DMS53 treated with DMSO at 0.1 percent for 48 hours (cell line): ENCODE data around the gene CDH23.
A peak's percentile ranks its signal among the peaks of the same experiment; 100 is the strongest.

Experiments
- DNase-seq: peaks from one replicate; lab custom pipeline; 2025; ENCODE audit not compliant: unreplicated experiment; lab: John Stamatoyannopoulos, UW

Gene CDH23

DNA sequence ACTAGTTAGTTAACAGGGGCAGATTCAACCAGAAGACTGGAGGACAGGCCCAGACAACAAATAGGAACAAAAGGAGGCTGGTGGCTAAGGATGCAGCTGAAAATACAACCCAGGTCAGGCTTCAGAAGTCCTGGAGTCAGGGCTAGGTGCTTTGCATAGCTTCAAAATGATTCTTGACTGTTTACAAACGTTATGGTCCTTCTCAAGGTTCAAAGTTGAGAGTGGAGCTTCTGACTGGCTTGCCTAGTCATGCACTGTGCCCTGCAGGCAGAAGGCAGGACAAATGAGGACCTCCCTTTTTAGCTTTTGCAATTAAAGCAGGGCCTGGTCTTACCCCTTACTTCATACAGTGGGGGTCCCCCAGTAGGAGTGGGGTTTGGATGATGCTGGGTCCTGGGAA, 4.4 kb upstream of the CDH23 start:
- no peak for DNase-seq

DNA sequence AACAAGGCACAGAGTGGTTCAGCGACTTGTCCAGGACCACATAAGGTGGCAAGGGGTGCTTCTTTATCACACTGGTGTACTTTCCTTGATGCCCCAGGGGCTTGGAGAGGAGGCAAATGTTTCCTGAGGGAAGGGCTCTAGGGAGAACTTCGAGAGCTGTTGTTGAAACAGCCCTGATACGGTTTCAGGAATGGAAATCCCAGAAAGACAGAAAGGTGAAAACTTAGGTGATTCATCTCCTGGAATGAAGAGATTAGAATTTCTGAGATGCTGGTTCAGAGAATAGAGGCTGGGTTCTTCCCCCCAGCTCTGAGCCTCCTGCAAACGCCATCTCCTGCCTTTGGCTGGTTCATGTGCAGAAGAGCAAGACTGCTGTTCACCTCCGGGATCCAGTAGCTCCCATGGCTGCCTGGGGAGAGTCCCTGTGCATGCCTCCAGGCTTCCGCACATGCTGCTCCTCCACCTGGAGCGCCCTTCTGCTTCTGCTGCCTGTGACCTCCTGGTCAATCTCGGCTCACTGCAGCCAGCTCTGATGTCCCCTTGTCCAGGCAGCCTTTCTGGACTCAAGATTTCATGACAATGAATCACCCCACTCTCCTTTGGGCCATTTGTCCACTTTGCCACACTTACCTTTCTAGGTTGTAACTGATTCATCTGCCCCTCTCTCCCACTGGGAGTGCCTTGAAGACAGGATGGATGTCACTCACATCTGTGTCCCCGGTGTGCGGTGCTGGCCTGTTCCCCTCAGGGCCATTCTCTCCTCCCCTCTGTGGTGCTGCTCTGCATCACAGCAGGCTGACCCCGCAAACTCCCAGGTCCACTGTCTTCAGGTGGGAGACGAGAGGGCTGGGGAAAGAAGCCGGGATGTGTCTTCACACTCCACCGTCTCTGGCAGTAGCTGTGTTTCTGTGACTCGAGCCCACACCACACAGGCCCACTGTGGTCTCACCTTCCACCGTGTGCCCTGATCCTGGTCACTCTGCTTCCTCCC, 3.6 kb upstream of the CDH23 start:
- no peak for DNase-seq

DNA sequence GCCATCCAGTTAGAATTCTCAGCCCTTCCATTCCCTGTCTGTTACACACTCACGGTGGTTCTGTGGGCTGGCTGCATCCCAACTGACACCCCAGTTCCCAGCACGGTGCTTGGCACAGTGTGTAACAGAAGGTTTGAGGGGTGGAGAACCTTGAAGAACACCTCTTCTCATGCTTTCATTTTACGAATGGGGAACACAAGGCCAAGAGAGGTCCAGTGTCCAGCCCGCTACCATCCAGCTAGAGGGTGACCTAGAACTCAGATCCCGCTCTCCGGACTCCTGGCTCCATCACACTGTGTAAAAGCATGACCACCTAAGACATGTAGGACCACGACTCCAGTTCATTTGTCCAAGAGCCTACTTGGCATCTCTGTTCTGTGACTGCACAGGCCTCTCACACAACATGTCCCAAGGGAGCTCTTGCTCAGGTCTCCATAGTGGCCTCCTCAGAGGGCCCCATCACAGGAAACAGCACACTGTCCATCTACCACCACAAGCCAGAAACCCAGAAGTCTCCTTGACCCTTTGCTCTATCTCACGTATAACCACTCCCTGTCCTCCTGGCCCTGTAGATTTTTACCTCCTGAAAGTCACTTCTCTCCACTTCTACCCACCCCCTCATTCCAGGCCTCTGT, 2.8 kb upstream of the CDH23 start:
- no peak for DNase-seq

DNA sequence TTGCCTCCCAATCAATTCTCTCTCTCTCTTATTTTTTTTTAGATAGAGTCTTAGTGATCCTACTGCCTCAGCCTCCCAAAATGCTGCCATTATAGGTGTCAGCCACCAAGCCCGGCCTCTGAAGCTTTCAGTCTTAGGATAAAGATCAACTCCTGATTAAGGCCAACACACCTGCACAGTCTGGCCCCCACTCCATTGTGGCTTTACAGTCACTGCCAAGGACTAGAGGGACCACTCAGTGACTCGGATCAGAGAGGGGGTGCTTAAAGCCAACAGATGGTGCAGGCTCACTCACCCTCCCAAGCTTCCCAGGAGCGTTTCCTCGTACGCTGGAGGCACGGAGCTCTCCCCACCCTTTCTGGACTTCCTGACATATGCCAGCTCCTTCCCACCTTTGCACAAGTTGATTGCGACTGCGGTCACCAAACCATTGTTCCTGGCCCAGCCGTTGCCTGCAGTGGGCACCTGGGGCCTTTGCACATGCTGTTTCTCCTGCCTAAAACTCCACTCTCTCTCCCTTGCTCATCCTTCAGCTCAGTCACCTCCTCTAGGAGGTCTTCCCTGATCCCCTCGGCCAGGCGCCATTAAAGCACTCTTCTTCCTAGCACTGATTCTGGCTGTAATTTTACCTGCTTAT, 1.7 kb upstream of the CDH23 start:
- DNase-seq, result no peak

DNA sequence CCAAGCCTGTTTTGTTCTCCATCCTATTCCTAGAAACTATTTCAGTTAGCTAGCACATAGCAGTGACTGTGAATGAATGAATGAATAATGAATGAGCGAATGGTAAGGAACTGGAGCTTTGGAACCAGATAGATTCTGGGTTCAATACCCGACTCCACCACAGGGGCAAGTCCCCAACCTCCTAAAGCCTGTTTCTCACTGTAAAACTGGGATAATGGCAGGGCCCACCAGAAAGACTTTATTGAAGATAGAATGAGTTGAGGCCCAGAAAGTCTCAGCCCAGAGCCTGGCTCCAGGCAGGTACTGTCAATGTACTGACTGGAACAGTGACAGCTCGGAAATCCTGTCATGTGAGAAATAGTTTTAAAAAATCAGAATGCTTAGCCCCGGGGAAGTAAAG, 1.1 kb upstream of the CDH23 start:
- DNase-seq, result no peak

DNA sequence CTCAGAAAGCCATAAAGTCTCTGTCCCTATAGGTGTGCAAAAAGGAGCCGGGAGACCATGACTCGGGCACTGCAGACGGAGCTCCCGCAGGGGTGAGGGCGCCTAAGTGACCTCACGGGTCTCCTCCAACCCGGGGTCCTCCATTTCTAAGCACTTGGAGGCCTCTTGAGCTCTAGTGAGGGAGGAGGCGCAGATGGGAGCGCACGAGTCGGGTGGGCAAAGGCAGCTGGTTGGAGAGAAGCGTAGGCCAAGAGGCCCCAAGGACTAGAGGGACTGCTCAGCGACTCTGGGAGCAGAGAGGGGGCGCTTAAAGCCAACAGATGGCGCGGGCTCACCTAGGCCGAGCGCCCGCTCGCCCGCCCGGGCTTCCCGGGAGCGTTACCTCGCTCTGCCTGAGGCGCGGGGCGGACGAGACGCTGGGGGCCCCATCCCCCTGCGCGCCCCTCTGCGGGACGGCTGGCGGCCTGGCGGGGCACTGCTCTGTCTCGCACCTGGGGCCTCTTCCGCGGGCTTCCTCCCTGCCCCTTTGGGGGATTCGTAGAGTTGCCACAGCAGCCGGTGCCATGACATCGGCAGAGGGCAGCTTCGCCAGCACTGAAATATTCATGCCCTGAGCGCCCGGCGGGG, 523 bp upstream of the CDH23 start:
- DNase-seq, result peak; percentile 35

DNA sequence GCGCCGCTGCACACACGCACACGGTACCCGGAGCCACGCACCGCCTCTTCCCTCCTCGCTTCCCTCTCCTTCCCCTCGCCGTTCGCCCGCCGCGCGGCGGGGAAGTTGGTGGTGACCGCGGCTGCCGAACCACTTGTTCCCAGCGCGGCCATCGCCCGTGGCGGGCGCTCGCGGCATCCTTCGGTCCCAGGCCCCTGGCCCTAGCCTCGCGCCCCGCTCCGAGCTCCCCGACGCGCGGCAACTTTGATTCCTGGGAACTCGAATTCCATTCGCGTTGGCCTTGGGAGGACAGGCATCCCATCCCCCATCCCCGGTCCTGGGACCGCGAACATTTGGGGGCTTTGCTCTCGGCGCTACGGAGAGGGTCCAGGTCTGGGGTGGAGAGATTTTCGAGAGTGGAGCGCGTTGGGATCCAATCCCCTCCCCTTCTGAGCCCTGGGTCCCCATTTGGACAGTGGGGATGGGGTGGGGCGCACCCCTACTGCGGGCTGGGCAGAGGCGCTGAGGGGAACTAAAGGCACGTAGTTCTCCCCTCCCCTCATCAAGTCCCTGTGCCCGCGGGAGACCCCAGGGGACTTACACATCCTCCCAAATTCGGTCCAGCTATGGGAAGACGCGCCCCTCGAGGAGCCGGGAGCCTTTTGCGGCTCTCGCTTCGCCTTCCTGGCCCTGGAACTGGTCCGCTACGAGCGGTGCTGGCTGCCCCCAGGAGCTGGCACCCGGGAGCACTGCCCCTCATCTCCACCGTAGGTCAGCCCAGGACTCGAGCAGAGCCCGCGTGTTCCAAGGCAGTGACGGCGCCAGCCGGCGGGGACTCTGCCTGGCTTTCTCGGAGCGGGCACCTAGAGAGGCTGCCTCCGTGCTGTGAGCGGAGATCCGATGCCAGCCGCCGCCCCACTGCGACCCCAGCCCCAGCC, 834 bp downstream of the CDH23 start:
- no peak for DNase-seq

DNA sequence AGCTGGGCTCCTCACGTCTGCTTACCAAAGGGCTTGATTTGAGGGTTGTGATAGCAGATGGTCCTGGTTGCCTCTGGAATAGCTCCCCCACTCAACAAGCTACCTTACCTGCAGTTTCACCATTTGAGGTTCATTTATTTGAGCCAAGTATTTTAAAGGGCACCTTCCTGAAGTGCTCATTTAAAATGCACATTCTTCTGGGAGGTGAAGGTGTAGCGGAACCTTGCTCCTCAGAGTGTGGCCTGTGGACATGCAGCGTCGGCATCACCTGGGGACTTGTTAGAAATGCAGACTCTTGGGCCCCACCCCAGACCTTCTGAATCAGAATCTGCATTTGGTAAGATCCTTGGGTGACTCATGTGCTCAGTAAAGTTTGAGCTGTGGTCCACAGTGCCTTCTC, 2.3 kb downstream of the CDH23 start:
- no peak for DNase-seq

DNA sequence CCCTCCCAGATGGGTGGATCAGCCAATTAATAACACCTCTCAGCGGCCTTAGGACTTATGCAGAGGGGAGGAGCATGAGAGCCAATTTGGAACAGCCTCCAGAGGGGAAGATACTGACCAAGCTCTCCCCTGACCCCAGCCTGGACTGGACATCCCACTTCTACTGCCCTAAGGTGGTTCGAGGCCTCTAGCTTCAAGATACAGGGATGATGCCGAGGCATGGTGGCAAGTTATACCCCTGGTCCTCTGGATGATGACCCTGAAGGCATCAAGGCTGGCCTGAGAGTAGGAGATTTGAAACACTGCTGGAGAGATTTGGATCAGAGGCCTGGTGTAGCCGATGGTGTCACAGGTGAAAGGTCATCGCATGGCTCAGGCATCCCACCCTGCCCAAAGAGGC, 3.2 kb downstream of the CDH23 start:
- DNase-seq, result no peak

DNA sequence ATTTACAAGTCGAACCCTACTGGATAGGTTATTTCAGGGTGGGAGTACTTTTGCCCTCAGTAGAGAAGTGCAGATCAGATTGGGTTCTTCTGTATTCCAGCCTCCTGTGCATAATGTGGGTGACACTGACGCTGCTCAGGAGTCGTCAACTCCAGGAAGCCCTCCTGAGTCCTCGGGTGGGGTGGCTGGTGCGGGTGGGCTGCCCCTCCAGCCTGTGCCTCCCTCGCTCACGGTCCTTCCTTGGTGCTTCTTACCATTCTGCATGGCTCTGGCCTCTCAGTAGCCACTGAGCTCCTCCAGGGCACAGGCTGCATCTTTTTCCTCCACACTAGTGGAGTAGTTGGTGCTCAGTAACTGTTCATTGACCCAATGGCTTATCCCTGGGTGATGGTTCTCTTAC, 4.3 kb downstream of the CDH23 start:
- no peak for DNase-seq

DNA sequence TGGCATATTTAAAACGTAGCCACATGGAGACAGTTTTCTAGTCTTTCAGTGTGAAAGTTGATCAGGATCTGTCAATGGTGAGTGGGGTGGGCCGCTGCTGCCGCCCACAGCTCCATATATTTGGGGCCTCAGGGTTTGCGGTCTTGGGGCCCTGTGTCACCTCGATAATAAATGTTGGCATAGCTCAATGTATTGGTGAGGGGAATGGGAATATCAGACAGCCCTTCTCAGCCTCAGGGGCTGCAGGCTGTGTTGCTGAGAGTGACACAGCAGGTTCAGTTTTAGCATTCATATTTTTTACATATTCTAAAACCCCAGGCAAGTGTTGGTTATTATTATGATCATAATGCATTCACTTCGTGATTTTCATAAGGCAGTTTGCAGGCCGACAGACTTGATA, 5.3 kb downstream of the CDH23 start:
- DNase-seq, result no peak

DNA sequence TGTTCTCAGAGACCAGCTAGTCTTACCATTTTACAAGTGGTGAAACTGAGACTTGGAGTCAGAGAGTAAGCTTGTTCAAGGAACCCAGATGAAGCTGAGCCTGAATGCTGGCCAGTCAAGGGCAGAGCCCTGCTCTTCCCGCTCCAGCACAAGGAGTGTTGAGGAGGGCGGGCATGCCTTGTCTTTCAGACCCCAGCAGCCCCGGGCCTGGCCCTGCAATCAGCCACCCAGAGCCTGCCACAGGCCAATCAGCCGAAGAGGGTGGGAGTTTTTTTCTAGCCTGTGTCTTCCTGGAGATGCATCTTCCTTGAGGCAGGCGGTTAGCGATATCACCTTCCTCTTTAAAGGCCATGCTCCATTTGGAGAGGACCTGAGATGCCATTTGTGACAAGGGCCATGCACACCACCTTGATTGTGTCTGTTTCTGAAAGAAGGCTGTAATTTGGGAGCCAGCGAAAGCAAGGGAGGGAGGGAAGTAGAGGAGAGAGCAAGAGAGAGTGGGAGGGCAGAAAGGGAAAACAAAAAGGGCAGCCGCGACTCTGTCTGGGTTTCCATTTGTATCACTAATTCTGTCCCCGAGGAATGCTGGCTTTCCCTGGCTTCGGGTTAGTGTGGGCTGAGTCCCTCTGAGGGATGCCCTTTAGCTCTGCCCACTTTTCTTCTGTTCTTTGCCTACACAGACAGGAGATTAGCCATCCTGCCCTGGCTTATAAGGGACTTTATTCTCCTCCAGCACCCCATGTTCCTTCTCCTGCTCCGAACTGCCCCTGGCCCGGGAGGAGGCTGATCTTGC, 8.0 kb downstream of the CDH23 start:
- DNase-seq, result no peak

DNA sequence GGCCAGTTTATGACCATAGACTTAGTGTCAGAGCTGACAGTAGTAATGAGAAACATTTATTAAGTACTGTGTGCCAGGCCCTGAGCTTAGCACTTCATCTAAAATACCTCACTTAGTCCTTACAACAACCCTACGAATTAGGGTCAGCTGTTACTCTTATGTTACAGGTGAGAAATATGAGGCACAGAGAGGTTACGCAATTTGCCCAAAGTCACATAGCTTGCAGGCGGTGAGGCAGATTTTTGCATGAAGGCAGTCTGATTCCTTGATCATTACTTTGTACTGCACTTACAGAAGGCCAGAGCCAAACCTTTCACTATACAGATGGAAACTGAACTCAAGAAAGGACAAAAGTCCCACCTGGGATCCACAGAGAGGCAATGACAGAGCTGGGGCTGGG, 10.2 kb downstream of the CDH23 start:
- DNase-seq, result no peak

DNA sequence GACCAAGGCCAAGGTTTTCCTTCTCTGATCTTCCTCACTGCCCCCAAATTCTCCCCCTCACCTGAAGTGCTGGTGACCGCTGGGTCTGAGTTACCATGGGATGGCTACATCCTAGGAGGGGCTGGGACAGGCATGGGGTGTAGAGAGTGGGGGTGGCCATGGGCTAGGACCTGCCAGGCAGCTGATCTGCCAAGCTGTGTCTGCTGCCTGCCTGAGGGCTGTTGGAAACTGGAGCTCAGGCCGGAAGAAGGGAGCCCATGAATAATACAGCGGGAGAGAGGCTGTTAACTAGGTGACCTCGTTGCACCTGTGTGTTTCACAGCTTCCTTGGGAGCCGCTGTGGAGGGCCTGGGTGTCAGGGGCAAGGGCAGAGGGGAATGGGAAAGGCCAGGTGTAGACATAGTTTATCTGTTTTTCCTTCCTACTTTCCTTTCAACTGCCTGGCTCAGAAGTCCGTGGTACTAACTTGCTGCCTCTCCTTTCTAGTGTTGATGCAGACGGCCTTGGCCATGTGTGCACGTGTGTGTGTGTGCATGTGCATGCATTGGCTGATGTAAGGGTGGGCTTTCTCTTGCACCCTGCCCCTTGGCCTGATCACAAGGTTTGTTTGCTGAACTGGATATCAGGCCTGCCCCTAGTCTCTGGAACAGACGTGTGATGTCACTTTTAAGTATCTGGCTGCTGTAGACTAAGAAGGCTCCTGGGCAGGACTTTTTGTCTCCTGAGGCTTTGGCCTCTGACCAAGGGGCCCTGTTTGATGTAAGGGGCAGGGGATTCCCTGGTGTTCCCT, 11.9 kb downstream of the CDH23 start:
- DNase-seq, result no peak

DNA sequence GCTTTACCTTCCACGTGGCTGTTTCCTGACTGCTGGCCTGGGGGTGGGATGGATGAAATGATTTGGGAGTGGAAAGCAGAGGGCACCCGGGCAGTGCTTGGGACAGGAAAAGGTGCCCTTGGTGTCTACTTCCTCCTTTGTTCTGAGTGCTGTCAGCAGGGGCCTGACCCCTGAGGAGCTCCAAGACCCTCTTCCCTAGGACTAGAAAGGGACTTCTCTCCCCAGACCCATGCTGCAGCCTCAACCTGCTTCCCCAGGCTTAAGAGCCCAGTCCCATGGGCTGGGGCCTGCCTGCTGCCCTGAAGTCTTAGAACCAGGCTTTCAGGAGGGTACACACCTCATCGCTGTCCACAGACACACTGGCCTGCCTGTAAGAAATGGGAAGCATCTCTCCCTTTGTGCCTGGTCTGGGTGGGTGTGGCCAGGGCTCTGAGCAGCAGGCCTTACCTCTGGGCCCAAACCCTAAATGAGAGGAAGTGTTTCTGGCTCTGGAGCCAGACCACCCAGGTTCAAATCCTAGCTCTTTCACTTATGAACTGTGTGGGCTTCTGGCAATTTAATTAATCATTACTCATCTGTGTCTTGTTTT, 12.9 kb downstream of the CDH23 start:
- DNase-seq, result no peak

DNA sequence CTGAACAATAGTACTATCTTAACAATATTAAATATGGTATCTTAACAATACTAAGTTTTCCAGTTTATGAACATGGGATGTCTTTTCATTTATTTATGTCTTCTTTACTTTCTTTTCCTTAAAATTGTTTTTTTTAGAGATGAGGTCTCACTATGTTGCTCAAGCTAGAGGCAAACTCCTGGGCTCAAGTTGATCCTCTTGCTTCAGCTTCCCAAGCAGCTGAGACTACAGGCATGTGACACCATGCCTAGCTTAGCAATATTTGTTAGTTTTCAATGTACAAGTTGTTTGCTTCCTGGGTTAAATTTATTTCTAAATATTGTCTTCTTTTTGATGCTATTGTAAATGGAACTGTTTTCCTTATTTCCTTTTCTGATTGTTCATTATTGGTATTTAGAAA, 16.9 kb downstream of the CDH23 start:
- no peak for DNase-seq

DNA sequence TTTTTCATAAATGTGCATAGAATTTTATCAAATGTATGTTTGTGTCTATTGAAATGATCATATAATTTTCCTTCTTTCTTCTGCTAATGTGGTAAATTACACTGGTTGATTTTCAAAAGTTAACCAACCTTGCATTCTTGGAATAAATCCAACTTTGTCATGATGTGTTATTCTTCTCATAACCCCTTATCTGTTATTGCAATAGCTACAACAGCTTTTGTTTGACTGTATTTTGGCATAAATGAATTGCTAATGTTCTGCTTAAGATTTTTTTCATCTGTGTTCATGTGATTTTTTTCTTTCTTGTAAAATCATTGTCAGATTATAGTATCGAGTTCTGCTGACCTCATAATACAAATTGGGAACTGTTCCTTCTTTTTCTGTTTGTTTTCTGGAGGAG, 17.6 kb downstream of the CDH23 start:
- no peak for DNase-seq

DNA sequence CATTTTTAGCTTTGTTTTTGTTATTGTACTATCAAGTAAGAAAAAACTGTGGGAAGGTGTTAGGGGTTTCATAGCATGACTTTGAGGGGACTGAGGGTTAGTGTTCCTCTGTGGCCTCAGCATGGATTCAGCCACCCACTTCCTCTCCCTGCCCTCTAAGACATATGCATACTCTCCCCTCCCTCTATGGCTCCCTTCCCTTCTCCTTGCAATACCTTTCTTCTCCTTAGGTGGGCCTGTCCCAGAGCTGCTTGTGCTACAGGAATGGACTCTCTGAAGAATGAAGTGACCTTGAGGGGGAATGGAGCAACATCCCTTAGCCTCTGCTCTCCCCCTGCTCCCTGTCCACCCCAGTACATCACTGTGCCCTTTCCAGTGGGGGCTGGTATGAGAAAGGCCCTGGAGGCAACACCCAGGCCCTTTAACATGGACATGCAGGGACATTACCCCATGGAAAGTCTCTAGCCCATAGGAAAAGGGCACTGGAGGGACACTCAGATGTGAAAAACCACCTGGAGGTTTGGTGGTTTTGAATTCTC, 22.4 kb downstream of the CDH23 start:
- no peak for DNase-seq
